Thoracic aorta (tissue), 2 donors: ENCODE results near the gene ALS2. TPM values are rescaled to one million over a fixed set of nuclear protein-coding genes. Genes with fewer than 3 reads are reported as not detected.

ENCODE experiments used
- ATAC-seq: fragments of 150-250 bp; one replicate; pipeline ENCODE4 v1.8.0; 2017; ENCODE audit warnings: low read depth; ENCODE audit not compliant: insufficient number of reproducible peaks, low FRiP score
- DNase-seq: peaks from one replicate; pipeline ENCODE4 v3.0.0-alpha.2; 2020; ENCODE audit warnings: low spot score
- H3K27ac ChIP-seq, 2 donors: fragments of 200-600 bp; sonication (generic); 1 replicate in 1 of 2; 2 replicates in 1 of 2; pipeline ENCODE4 v1.5.1; 2016; ENCODE audit warnings: mild to moderate bottlenecking in 2 of 2, moderate library complexity in 2 of 2
- H3K27me3 ChIP-seq: fragments of 200-600 bp; sonication (generic); replicated peaks from 2 replicates; pipeline ENCODE4 v1.6.0; 2016; ENCODE audit warnings: mild to moderate bottlenecking; ENCODE audit not compliant: insufficient read depth
- H3K36me3 ChIP-seq: fragments of 200-600 bp; sonication (generic); one replicate; pipeline ENCODE4 v1.5.1; 2016
- H3K4me1 ChIP-seq, 2 donors: fragments of 200-600 bp; sonication (generic); 1 replicate in 1 of 2; 2 replicates in 1 of 2; pipeline versions ENCODE4 v1.5.1 to v1.6.0; 2016; ENCODE audit warnings: low read depth in 2 of 2, mild to moderate bottlenecking in 1 of 2; ENCODE audit not compliant: control insufficient read depth in 1 of 2
- H3K4me3 ChIP-seq: fragments of 200-600 bp; sonication (generic); 2 replicates; pipeline ENCODE4 v1.5.1; 2016; ENCODE audit warnings: mild to moderate bottlenecking
- H3K9me3 ChIP-seq: fragments of 200-600 bp; sonication (generic); 2 replicates; pipeline ENCODE4 v1.5.1; 2016
- CTCF ChIP-seq: fragments of 200-600 bp; sonication (generic); IDR thresholded peaks from one replicate; pipeline ENCODE4 v1.5.1; 2019; ENCODE audit warnings: antibody characterized with exemption
- total RNA-seq, 2 donors: library from RNA; depleted of rRNA; stranded (reverse); fragments of >200 nt; gene quantifications; one replicate each; pipeline versions ENCODE4 v1.1.0 to v1.2.3, GENCODE V29; 2016

Gene ALS2
- total RNA-seq, 2 donors from 2014 or later: 34.5 to 45.1 TPM

- Histone ChIP-seq H3K4me1 (peaks cover 0 to 3% of the 10 kb centered on the region in 2 donors), H3K9me3 (no peaks in the 10 kb centered on the region), H3K4me3 (no peak overlapping the region), H3K27me3 (no peaks in the 10 kb centered on the region), H3K36me3 (peaks cover 25% of the 10 kb centered on the region), H3K27ac (no peak overlapping the region)
- DNase-seq (no peak), ATAC-seq (no peak)
- TF ChIP-seq CTCF: no peak
Measured at GRCh38 chr2:201704536-201704935, 76.2 kb downstream of the ALS2 start.

- H3K4me1 ChIP-seq: peaks cover 7 to 25% of the 10 kb centered on the region in 2 donors
- H3K36me3 ChIP-seq: peaks cover 15% of the 10 kb centered on the region
- ATAC-seq (no peak), DNase-seq (no peak)
- H3K4me3 ChIP-seq: no peak overlapping the region
- no peaks in the 10 kb centered on the region for H3K9me3 ChIP-seq
- TF ChIP-seq CTCF: no peak
- no peaks in the 10 kb centered on the region for H3K27me3 ChIP-seq
- no peak overlapping the region for H3K27ac ChIP-seq
Measured at GRCh38 chr2:201701646-201702045, 79.1 kb downstream of the ALS2 start.

GRCh38 chr2:201699416-201699815 is 81.3 kb downstream of the ALS2 start:
- Histone ChIP-seq H3K4me1 (peaks cover 7 to 25% of the 10 kb centered on the region in 2 donors), H3K36me3 (peaks cover 6% of the 10 kb centered on the region), H3K9me3 (no peaks in the 10 kb centered on the region), H3K27ac (peak overlapping the region in 1 of 2 donors; percentile 28), H3K4me3 (no peak overlapping the region), H3K27me3 (no peaks in the 10 kb centered on the region)
- TF ChIP-seq CTCF: no peak
- DNase-seq (no peak), ATAC-seq (no peak)

- no peak for DNase-seq
- Histone ChIP-seq H3K27me3 (no peaks in the 10 kb centered on the region), H3K4me3 (no peak within 1 kb of the TSS), H3K27ac (peak within 1 kb of the TSS; percentile 28 to 42), H3K4me1 (peaks cover 7 to 25% of the 10 kb centered on the region in 2 donors), H3K9me3 (no peaks in the 10 kb centered on the region), H3K36me3 (peaks cover 3% of the 10 kb centered on the region)
- ATAC-seq: no peak
- TF ChIP-seq CTCF: no peak
Measured at GRCh38 chr2:201698588-201699226, 82.0 kb downstream of the ALS2 start, which contains the start of gene MPP4. TSS of gene MPP4 (minus strand) at chr2:201698644. CDS start at chr2:201693954, 4,690 bp downstream.

GRCh38 chr2:201697899-201698298 is 82.8 kb downstream of the ALS2 start:
- Histone ChIP-seq H3K27me3 (no peaks in the 10 kb centered on the region), H3K36me3 (peaks cover 3% of the 10 kb centered on the region), H3K4me1 (peaks cover 7 to 25% of the 10 kb centered on the region in 2 donors), H3K4me3 (no peak overlapping the region), H3K9me3 (no peaks in the 10 kb centered on the region), H3K27ac (peak overlapping the region; percentile 28 to 42)
- DNase-seq: no peak
- no peak for TF ChIP-seq CTCF
- ATAC-seq: no peak
